Gastrocnemius medialis (tissue), 4 donors: ENCODE results near the gene CANX.
"Not testable (repeated sequence)": the region's sequence is repeated elsewhere in the genome, so short reads cannot be mapped to it uniquely, and the experiment has no call there.

Experiments used
- POLR2A ChIP-seq, 2 donors: fragments of 450-650 bp; IDR thresholded peaks; one replicate each; pipeline ENCODE4 v1.6.1; 2017; ENCODE audit warnings: antibody characterized with exemption in 2 of 2, mild to moderate bottlenecking in 2 of 2, moderate library complexity in 2 of 2
- TF ChIP-seq, protein P1 (sequence below), 5 experiments: fragments of 450-650 bp in 3 of 5; fragments of 200-600 bp in 2 of 5; sonication (generic) in 2 of 5; IDR thresholded peaks in 4 of 5; conservative IDR thresholded peaks in 1 of 5; 1 replicate in 4 of 5; 2 replicates in 1 of 5; pipeline ENCODE4 v1.5.1; 2016 to 2019; ENCODE audit warnings: antibody characterized with exemption in 5 of 5, mild to moderate bottlenecking in 3 of 5, moderate library complexity in 3 of 5

DNA sequence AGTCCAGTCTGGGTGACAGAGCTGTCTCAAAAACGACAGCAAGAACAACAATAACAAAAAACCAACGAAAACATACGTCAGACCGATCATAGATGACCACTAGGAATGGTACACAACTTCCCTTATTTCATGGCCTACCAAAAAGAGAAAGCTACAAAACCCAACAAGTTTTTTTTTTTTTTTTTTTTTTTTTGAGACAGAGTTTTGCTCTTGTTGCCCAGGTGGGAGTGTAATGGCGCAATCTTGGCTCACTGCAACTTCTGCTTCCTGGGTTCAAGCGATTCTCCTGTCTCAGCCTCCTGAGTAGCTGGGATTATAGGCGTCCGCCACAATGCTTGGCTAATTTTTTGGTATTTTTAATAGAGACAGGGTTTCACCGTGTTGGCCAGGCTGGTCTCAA is 9.6 kb upstream of the CANX start:
- not testable (repeated sequence) for TF ChIP-seq POLR2A (IDR thresholded peaks at IDR 0.05)
- TF ChIP-seq, protein P1, sequence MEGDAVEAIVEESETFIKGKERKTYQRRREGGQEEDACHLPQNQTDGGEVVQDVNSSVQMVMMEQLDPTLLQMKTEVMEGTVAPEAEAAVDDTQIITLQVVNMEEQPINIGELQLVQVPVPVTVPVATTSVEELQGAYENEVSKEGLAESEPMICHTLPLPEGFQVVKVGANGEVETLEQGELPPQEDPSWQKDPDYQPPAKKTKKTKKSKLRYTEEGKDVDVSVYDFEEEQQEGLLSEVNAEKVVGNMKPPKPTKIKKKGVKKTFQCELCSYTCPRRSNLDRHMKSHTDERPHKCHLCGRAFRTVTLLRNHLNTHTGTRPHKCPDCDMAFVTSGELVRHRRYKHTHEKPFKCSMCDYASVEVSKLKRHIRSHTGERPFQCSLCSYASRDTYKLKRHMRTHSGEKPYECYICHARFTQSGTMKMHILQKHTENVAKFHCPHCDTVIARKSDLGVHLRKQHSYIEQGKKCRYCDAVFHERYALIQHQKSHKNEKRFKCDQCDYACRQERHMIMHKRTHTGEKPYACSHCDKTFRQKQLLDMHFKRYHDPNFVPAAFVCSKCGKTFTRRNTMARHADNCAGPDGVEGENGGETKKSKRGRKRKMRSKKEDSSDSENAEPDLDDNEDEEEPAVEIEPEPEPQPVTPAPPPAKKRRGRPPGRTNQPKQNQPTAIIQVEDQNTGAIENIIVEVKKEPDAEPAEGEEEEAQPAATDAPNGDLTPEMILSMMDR (IDR thresholded peaks at IDR 0.05 in 4 of 5, conservative IDR thresholded peaks at IDR 0.05 in 1 of 5) = not testable (repeated sequence)
